ENCODE measurements around the gene ABCC1.
"Not testable (repeated sequence)": the region's sequence is repeated elsewhere in the genome, so short reads cannot be mapped to it uniquely, and the experiment has no call there.

ABCC1 gene

GRCh38 chr16:16151315-16151714 is 201.9 kb downstream of the ABCC1 start:
- TF ChIP-seq CTCF (IDR thresholded peaks at IDR 0.05; ENCODE audit: insufficient read depth, low read depth, low read length, missing control alignments), result no peak
- peak; percentile 23 for DNase-seq (ENCODE audit: low read depth)
- H3K4me3 ChIP-seq (ENCODE audit: low read length), result no peak overlapping the region

GRCh38 chr16:16153000-16153399 is 203.6 kb downstream of the ABCC1 start:
- not testable (repeated sequence) for H3K4me3 ChIP-seq (ENCODE audit: low read length); DNase-seq (ENCODE audit: low read depth)

- no peak for TF ChIP-seq CTCF (IDR thresholded peaks at IDR 0.05; ENCODE audit: insufficient read depth, low read depth, low read length, missing control alignments)
- no peak for DNase-seq (ENCODE audit: low read depth)
- no peak overlapping the region for H3K4me3 ChIP-seq (ENCODE audit: low read length)
Measured at GRCh38 chr16:16154281-16154951, 205.0 kb downstream of the ABCC1 start.

GRCh38 chr16:16155234-16155633 is 205.8 kb downstream of the ABCC1 start:
- DNase-seq (ENCODE audit: low read depth), result no peak
- TF ChIP-seq CTCF (IDR thresholded peaks at IDR 0.05; ENCODE audit: insufficient read depth, low read depth, low read length, missing control alignments), result no peak
- H3K4me3 ChIP-seq (ENCODE audit: low read length), result no peak overlapping the region

- TF ChIP-seq CTCF (IDR thresholded peaks at IDR 0.05; ENCODE audit: insufficient read depth, low read depth, low read length, missing control alignments), result no peak
- H3K4me3 ChIP-seq (ENCODE audit: low read length), result no peak overlapping the region
- no peak for DNase-seq (ENCODE audit: low read depth)
Measured at GRCh38 chr16:16157166-16157565, 207.8 kb downstream of the ABCC1 start.

GRCh38 chr16:16158082-16158658 is 208.8 kb downstream of the ABCC1 start:
- no peak for TF ChIP-seq CTCF (IDR thresholded peaks at IDR 0.05; ENCODE audit: insufficient read depth, low read depth, low read length, missing control alignments)
- DNase-seq (ENCODE audit: low read depth), result no peak
- no peak overlapping the region for H3K4me3 ChIP-seq (ENCODE audit: low read length)

GRCh38 chr16:16158741-16159374 is 209.4 kb downstream of the ABCC1 start:
- DNase-seq (ENCODE audit: low read depth), result no peak
- H3K4me3 ChIP-seq (ENCODE audit: low read length), result no peak overlapping the region
- no peak for TF ChIP-seq CTCF (IDR thresholded peaks at IDR 0.05; ENCODE audit: insufficient read depth, low read depth, low read length, missing control alignments)
